Thoracic aorta (tissue), 2 donors: ENCODE data around the gene FKBP2. TPM values are rescaled to one million over a fixed set of nuclear protein-coding genes. Genes with fewer than 3 reads are reported as not detected.
A peak's percentile ranks its signal among the peaks of the same experiment; 100 is the strongest.

ENCODE experiments used
- ATAC-seq: fragments of 150-250 bp; one replicate; pipeline ENCODE4 v1.8.0; 2017; ENCODE audit warnings: low read depth; ENCODE audit not compliant: insufficient number of reproducible peaks, low FRiP score
- DNase-seq: peaks from one replicate; pipeline ENCODE4 v3.0.0-alpha.2; 2020; ENCODE audit warnings: low spot score
- H3K27ac ChIP-seq, 2 donors: fragments of 200-600 bp; sonication (generic); 1 replicate in 1 of 2; 2 replicates in 1 of 2; pipeline ENCODE4 v1.5.1; 2016; ENCODE audit warnings: mild to moderate bottlenecking in 2 of 2, moderate library complexity in 2 of 2
- H3K27me3 ChIP-seq: fragments of 200-600 bp; sonication (generic); replicated peaks from 2 replicates; pipeline ENCODE4 v1.6.0; 2016; ENCODE audit warnings: mild to moderate bottlenecking; ENCODE audit not compliant: insufficient read depth
- H3K36me3 ChIP-seq: fragments of 200-600 bp; sonication (generic); one replicate; pipeline ENCODE4 v1.5.1; 2016
- H3K4me1 ChIP-seq, 2 donors: fragments of 200-600 bp; sonication (generic); 1 replicate in 1 of 2; 2 replicates in 1 of 2; pipeline versions ENCODE4 v1.5.1 to v1.6.0; 2016; ENCODE audit warnings: low read depth in 2 of 2, mild to moderate bottlenecking in 1 of 2; ENCODE audit not compliant: control insufficient read depth in 1 of 2
- H3K4me3 ChIP-seq: fragments of 200-600 bp; sonication (generic); 2 replicates; pipeline ENCODE4 v1.5.1; 2016; ENCODE audit warnings: mild to moderate bottlenecking
- H3K9me3 ChIP-seq: fragments of 200-600 bp; sonication (generic); 2 replicates; pipeline ENCODE4 v1.5.1; 2016
- CTCF ChIP-seq: fragments of 200-600 bp; sonication (generic); IDR thresholded peaks from one replicate; pipeline ENCODE4 v1.5.1; 2019; ENCODE audit warnings: antibody characterized with exemption
- total RNA-seq, 2 donors: library from RNA; depleted of rRNA; stranded (reverse); fragments of >200 nt; gene quantifications; one replicate each; pipeline versions ENCODE4 v1.1.0 to v1.2.3, GENCODE V29; 2016

Gene FKBP2
- 10 to 100 TPM; 51.7 to 53.0 TPM for total RNA-seq

- DNase-seq: peak; percentile 87
- Histone ChIP-seq H3K4me1 (peaks cover 19 to 43% of the 10 kb centered on the region in 2 donors), H3K27me3 (no peaks in the 10 kb centered on the region), H3K36me3 (peaks cover 19% of the 10 kb centered on the region), H3K27ac (peak within 1 kb of the TSS; percentile 94 to 99), H3K9me3 (no peaks in the 10 kb centered on the region), H3K4me3 (peak within 1 kb of the TSS; percentile 92)
- ATAC-seq: peak; percentile 77
- TF ChIP-seq CTCF: no peak
Measured at GRCh38 chr11:64240435-64241240, at the start of gene FKBP2. TSS of gene FKBP2 (plus strand) at chr11:64241095. CDS start at chr11:64242388, 1,293 bp downstream.

GRCh38 chr11:64192434-64192833, 48.5 kb upstream of the FKBP2 start:
- Histone ChIP-seq H3K27ac (no peak overlapping the region), H3K4me3 (no peak overlapping the region), H3K36me3 (peaks cover 55% of the 10 kb centered on the region), H3K27me3 (no peaks in the 10 kb centered on the region), H3K4me1 (peaks cover 0 to 11% of the 10 kb centered on the region in 2 donors), H3K9me3 (no peaks in the 10 kb centered on the region)
- no peak for ATAC-seq
- no peak for DNase-seq
- no peak for TF ChIP-seq CTCF

DNA sequence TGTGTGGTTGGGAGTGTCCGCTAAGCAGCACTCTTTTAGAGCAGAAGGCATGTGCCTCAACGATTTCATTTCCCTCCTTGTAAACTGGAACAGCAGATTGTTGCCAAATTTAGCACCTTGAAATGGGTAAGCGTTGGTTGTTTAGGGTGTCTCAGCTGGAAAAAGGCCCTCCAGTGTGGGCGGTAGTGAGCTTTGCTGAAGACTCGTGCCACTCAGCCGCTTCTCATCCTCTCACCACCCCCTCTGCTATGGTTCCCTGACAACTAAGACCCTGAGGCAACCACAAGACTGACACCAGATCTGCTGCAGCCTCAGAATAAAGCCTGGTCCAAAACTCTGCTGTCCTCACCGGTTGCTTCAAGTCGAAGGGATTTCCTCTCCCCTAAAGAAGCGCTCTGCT, 44.3 kb upstream of the FKBP2 start:
- Histone ChIP-seq H3K27ac (no peak overlapping the region), H3K4me3 (no peak overlapping the region), H3K27me3 (no peaks in the 10 kb centered on the region), H3K9me3 (no peaks in the 10 kb centered on the region), H3K4me1 (no peaks in the 10 kb centered on the region), H3K36me3 (peaks cover 82% of the 10 kb centered on the region)
- DNase-seq: no peak
- no peak for ATAC-seq
- TF ChIP-seq CTCF: no peak

DNA sequence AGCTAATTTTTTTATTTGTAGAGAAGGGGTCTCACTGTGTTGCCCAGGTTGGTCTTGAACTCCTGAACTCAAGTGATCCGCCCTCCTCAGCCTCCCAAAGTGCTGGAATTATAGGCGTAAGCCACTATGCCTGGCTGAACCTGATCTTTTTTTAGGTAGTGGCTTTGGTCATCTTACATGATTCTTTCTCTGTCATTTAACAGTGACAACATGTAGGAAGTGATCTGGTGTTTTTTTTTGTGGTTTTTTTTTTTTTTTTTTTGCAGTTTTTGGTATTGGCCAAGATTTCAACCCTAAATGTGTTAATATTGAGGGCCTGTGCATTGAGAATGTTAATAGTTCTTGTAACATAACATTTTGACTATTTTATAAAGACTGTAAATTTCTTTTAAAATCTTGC, 42.4 kb upstream of the FKBP2 start:
- no peaks in the 10 kb centered on the region for H3K4me1 ChIP-seq
- DNase-seq: no peak
- H3K27ac ChIP-seq: no peak overlapping the region
- ATAC-seq: no peak
- H3K36me3 ChIP-seq: peaks cover 87% of the 10 kb centered on the region
- no peak overlapping the region for H3K4me3 ChIP-seq
- H3K9me3 ChIP-seq: no peaks in the 10 kb centered on the region
- no peaks in the 10 kb centered on the region for H3K27me3 ChIP-seq
- TF ChIP-seq CTCF: no peak

DNA sequence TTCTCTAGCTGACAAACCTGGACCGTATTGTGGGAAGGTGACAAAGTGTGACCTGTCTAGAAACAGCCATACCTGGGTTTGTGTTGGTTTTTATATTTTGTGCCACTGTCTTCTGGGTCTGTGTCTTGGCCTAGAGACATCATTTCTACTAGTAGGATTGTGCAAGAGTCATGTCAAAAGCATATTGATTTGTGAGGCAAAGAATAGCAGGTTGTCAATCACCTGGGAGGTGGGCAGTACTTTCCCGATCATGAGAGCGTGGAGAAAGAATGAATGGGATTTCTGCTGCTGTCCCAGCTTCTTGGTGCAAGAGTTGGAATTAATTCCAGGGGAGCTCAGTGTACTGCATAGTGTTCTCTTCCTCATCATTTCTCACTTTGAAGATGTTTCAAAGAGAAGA, 39.4 kb upstream of the FKBP2 start:
- H3K4me3 ChIP-seq: no peak overlapping the region
- TF ChIP-seq CTCF: no peak

More for the DNA sequence above, 39.4 kb upstream of the FKBP2 start:
- H3K27me3 ChIP-seq: no peaks in the 10 kb centered on the region
- H3K4me1 ChIP-seq: no peaks in the 10 kb centered on the region
- no peak overlapping the region for H3K27ac ChIP-seq
- peaks cover 66% of the 10 kb centered on the region for H3K36me3 ChIP-seq
- ATAC-seq: no peak
- no peak for DNase-seq
- H3K9me3 ChIP-seq: no peaks in the 10 kb centered on the region
